Transverse colon (tissue), 4 donors: ENCODE measurements around the gene ATOSA. TPM values are rescaled to one million over a fixed set of nuclear protein-coding genes. Genes with fewer than 3 reads are reported as not detected.

ENCODE experiments used
- DNase-seq: peaks from one replicate; pipeline ENCODE4 v3.0.0-alpha.2; 2019
- H3K27ac ChIP-seq, 4 donors: fragments of 200-600 bp; sonication (generic); 2 replicates each; pipeline ENCODE4 v1.5.1; 2016 to 2018; ENCODE audit warnings: inconsistent platforms in 4 of 4
- H3K27me3 ChIP-seq: fragments of 200-600 bp; sonication (generic); 2 replicates; pipeline ENCODE4 v1.5.1; 2017; ENCODE audit warnings: inconsistent platforms
- H3K36me3 ChIP-seq, 4 donors: fragments of 200-600 bp; sonication (generic); 2 replicates each; pipeline ENCODE4 v1.5.1; 2017 to 2019; ENCODE audit warnings: inconsistent platforms in 4 of 4
- H3K4me1 ChIP-seq, 4 donors: fragments of 200-600 bp; sonication (generic); 2 replicates each; pipeline ENCODE4 v1.5.1; 2017 to 2020; ENCODE audit warnings: inconsistent platforms in 4 of 4
- H3K4me3 ChIP-seq, 4 donors: fragments of 200-600 bp; sonication (generic); 1 replicate in 1 of 4; 2 replicates in 3 of 4; pipeline versions ENCODE4 v1.5.1 to v1.6.1; 2017 to 2019; ENCODE audit warnings: inconsistent platforms in 4 of 4
- H3K9me3 ChIP-seq, 2 donors: fragments of 200-600 bp; sonication (generic); 2 replicates each; pipeline ENCODE4 v1.5.1; 2017 to 2019; ENCODE audit warnings: inconsistent platforms in 2 of 2
- EP300 ChIP-seq: sonication (generic); formaldehyde crosslinking; IDR thresholded peaks from one replicate; pipeline ENCODE4 v1.6.1; 2017; ENCODE audit warnings: antibody characterized with exemption, low read depth
- POLR2A ChIP-seq: fragments of 450-650 bp; IDR thresholded peaks from one replicate; pipeline ENCODE4 v1.6.1; 2016; ENCODE audit warnings: antibody characterized with exemption, mild to moderate bottlenecking, moderate library complexity
- POLR2AphosphoS5 ChIP-seq, 3 donors: sonication (generic); formaldehyde crosslinking; IDR thresholded peaks; one replicate each; pipeline ENCODE4 v1.6.1; 2016; ENCODE audit warnings: antibody characterized with exemption in 3 of 3
- WGBS, 2 donors: methylation state at CpG; one replicate each; pipeline ENCODE4 v1.1.5; 2018; ENCODE audit warnings: low coverage in 1 of 2; 5-methylcytosine and 5-hydroxymethylcytosine counted together
- in situ Hi-C, 4 donors: fragments of 200-750 bp; cut with MboI; loops; one replicate each; pipeline versions ENCODE4 v1.15.0 to v1.15.1; 2017; ENCODE audit warnings: low sequenced_read_pairs in 3 of 4, low pct_ligation_motif_present in 1 of 4, low pct_unique_long_range_greater_than_20kb in 1 of 4
- intact Hi-C: fragments of 100-400 bp; cut with DNase I; formaldehyde crosslinking; loops from one replicate; pipeline ENCODE4 v1.15.1; 2023; ENCODE audit warnings: low total_unique reads
- total RNA-seq, 4 donors: library from RNA; depleted of rRNA; stranded (reverse); fragments of >200 nt; gene quantifications; one replicate each; pipeline ENCODE4 v1.1.0, GENCODE V29; 2016
- TF ChIP-seq, protein P1 (sequence below), 5 experiments: fragments of 200-600 bp in 3 of 5; fragments of 450-650 bp in 2 of 5; sonication (generic) in 3 of 5; IDR thresholded peaks; 1 replicate in 2 of 5; 2 replicates in 3 of 5; pipeline ENCODE4 v1.5.1; 2016 to 2017; ENCODE audit warnings: antibody characterized with exemption in 5 of 5, inconsistent platforms in 3 of 5, mild to moderate bottlenecking in 2 of 5, moderate library complexity in 1 of 5

Gene ATOSA
- total RNA-seq, 4 donors from 2014 or later, result 41.0 to 149 (median 84.5) TPM

DNA sequence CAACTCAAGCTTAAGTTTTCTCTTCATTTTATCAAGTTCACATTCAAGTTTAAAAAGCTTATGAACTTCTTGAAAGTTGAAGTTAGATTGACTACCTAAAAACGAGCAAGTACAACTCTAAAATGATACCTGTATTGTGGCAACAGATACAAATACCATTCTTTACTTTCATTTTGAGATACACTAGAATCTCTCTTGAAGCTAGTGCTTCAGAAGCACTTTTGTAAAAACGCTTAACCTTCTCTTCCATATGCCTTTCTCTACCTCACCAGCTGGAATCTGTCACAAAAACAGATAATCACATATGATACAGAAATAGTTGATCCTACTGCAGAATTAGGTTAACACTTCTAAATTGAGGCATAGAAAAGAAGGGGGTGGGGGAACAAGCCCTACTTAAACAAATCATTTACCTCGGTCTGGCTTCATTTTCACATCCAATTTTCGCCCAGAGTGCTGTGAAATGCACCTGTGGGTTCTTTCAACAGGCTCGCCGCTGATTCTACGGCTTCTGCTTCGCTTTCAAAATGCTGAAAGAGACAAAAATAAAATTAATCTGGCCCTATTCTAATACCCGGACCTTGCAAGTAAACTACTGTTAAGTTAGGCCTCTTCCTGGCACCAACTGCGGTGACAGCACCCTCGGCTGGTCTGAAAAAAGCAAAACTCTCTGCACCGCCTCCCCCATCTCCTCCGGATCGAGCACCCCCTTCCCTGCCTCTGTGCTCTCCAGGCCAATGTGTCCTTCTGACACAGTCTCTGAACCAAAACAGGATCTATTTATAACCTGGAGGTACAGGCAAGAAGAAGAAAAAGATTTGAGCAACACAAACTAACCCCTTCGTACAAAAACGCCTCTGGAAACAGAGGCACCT, 1.4 kb downstream of the ATOSA start:
- no peaks in the 10 kb centered on the region for H3K27me3 ChIP-seq
- peaks cover 0 to 26% (median 0%) of the 10 kb centered on the region in 4 donors for H3K36me3 ChIP-seq
- WGBS, 2 donors, result 3 to 4% methylated on average over 12 to 16 of the region's 16 CpGs
- peak; percentile 68 for DNase-seq
- in situ Hi-C loops (no loop called here), intact Hi-C loops (no loop called here)
- peak overlapping the region; percentile 97 to 100 (median 98) for H3K27ac ChIP-seq
- no peaks in the 10 kb centered on the region for H3K9me3 ChIP-seq
- TF ChIP-seq, protein P1, sequence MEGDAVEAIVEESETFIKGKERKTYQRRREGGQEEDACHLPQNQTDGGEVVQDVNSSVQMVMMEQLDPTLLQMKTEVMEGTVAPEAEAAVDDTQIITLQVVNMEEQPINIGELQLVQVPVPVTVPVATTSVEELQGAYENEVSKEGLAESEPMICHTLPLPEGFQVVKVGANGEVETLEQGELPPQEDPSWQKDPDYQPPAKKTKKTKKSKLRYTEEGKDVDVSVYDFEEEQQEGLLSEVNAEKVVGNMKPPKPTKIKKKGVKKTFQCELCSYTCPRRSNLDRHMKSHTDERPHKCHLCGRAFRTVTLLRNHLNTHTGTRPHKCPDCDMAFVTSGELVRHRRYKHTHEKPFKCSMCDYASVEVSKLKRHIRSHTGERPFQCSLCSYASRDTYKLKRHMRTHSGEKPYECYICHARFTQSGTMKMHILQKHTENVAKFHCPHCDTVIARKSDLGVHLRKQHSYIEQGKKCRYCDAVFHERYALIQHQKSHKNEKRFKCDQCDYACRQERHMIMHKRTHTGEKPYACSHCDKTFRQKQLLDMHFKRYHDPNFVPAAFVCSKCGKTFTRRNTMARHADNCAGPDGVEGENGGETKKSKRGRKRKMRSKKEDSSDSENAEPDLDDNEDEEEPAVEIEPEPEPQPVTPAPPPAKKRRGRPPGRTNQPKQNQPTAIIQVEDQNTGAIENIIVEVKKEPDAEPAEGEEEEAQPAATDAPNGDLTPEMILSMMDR (IDR thresholded peaks at IDR 0.05), result no peak
- H3K4me3 ChIP-seq, result peak overlapping the region; percentile 73 to 98 (median 82)
- peaks cover 15 to 55% (median 38%) of the 10 kb centered on the region in 4 donors for H3K4me1 ChIP-seq

DNA sequence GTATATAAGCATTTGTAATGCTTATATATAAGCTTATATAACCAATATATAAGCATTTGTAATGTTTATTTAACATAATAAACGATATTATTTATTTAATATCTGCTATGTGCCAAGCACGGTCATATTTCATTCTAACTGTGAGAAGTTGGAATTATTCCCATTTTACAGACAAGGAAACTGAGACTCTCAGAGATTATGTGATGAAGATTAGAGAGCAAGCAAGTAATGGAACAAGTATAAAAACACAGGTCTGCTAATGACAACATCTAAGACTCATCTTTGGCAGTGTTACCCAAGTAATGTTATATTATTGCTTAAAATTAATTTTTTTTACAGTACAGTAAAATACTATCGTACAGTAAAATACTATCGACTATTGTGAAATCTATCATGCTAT, 4.4 kb downstream of the ATOSA start:
- Histone ChIP-seq H3K36me3 (peaks cover 0 to 45% (median 5%) of the 10 kb centered on the region in 4 donors), H3K9me3 (no peaks in the 10 kb centered on the region), H3K4me3 (peak overlapping the region in 1 of 4 donors; percentile 5), H3K27ac (no peak overlapping the region), H3K4me1 (peaks cover 12 to 65% (median 34%) of the 10 kb centered on the region in 4 donors), H3K27me3 (no peaks in the 10 kb centered on the region)
- 56 to 62% methylated on average over 4 of the region's 4 CpGs for WGBS, 2 donors
- intact Hi-C loops, result no loop called here
- TF ChIP-seq POLR2A (no peak), POLR2AphosphoS5 (IDR thresholded peaks at IDR 0.05) (no peak), EP300 (no peak)
- TF ChIP-seq, protein P1 (IDR thresholded peaks at IDR 0.05), result no peak
- DNase-seq, result no peak
- in situ Hi-C loops, result no loop called here

DNA sequence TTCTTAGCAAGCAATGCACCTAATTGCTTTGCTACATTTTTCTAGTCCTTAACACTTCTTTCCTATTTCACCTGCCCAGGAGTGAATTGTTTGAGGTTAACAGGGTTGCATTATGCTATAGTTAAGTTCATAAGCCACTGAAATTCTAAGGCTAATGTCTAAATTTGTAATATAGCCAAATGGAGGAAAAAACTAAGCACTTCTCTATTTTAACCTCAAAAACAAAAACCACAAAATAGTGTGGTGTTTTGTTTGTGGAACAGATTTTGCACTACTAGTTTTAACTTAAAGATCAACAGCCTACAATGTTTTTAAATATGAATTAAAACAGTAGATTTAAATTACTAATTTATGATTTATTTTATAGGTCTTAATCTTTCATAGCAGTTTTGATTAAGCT, 5.5 kb downstream of the ATOSA start:
- H3K4me3 ChIP-seq, result no peak overlapping the region
- TF ChIP-seq, protein P1 (IDR thresholded peaks at IDR 0.05), result no peak
- no peak for TF ChIP-seq POLR2AphosphoS5 (IDR thresholded peaks at IDR 0.05)
- no peak for TF ChIP-seq POLR2A
- TF ChIP-seq EP300, result no peak
- H3K27me3 ChIP-seq, result no peaks in the 10 kb centered on the region
- peaks cover 12 to 64% (median 33%) of the 10 kb centered on the region in 4 donors for H3K4me1 ChIP-seq
- intact Hi-C loops, result no loop called here
- no peaks in the 10 kb centered on the region for H3K9me3 ChIP-seq
- in situ Hi-C loops, result no loop called here
- H3K36me3 ChIP-seq, result peaks cover 0 to 45% (median 10%) of the 10 kb centered on the region in 4 donors
- H3K27ac ChIP-seq, result no peak overlapping the region
- no peak for DNase-seq

DNA sequence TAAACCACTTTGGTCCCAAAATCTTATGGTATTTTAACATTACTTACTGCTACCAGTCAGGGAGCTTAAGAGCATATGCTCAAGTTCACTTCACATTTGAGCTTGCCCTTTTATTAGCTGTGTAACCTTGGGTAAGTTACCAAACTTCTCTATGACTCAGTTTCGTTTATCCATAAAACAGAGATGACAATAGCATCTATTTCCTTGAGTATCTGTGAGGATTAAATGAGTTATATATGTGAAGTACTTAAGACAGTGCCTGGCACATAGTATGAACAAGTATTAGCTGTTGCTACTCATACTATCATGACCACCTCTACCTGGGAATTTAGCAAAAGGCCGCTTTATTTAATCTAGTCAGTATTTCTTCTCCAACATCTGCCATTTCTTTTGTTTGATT, 5.9 kb downstream of the ATOSA start:
- Histone ChIP-seq H3K27me3 (no peaks in the 10 kb centered on the region), H3K27ac (no peak overlapping the region), H3K4me3 (no peak overlapping the region), H3K36me3 (peaks cover 0 to 48% (median 10%) of the 10 kb centered on the region in 4 donors), H3K9me3 (no peaks in the 10 kb centered on the region), H3K4me1 (peaks cover 12 to 64% (median 33%) of the 10 kb centered on the region in 4 donors)
- in situ Hi-C loops (no loop called here), intact Hi-C loops (no loop called here)
- DNase-seq, result no peak
- TF ChIP-seq POLR2AphosphoS5 (IDR thresholded peaks at IDR 0.05) (no peak), POLR2A (no peak), EP300 (no peak)
- TF ChIP-seq, protein P1 (IDR thresholded peaks at IDR 0.05), result no peak
- 48 to 57% methylated on average over 2 of the region's 2 CpGs for WGBS, 2 donors
